Measurements from ENCODE around the gene ZBTB7B.

The ZBTB7B gene

DNA sequence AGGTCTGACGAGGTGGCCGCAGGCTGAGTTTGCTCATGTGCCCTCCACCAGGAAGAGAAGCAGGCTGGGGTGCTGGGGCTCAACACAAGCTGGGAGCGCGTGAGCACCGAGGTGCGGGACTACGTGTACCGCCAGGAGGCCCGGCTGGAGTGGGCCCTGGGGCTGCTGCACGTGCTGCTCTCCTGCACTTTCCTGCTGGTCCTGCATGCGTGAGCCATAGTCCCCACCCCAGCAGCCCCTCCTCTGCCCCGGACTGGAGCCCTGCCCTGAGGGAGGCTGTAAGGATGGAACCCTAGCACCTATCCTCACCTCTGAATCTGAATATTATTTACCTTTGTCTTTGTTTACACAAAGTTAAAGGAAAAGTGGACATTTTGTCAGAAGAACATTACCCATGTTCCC lies 40.7 kb downstream of the ZBTB7B start:
- TF ChIP-seq, protein P1, sequence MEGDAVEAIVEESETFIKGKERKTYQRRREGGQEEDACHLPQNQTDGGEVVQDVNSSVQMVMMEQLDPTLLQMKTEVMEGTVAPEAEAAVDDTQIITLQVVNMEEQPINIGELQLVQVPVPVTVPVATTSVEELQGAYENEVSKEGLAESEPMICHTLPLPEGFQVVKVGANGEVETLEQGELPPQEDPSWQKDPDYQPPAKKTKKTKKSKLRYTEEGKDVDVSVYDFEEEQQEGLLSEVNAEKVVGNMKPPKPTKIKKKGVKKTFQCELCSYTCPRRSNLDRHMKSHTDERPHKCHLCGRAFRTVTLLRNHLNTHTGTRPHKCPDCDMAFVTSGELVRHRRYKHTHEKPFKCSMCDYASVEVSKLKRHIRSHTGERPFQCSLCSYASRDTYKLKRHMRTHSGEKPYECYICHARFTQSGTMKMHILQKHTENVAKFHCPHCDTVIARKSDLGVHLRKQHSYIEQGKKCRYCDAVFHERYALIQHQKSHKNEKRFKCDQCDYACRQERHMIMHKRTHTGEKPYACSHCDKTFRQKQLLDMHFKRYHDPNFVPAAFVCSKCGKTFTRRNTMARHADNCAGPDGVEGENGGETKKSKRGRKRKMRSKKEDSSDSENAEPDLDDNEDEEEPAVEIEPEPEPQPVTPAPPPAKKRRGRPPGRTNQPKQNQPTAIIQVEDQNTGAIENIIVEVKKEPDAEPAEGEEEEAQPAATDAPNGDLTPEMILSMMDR (IDR thresholded peaks at IDR 0.05; ENCODE audit: low read depth, low read length): no peak
- in situ Hi-C loops (cut with HindIII; ENCODE audit: low sequenced_read_pairs): no loop called here
- no peak for DNase-seq (ENCODE audit: low read depth, low spot score)
- no peak overlapping the region for H3K4me3 ChIP-seq (ENCODE audit: low read depth, low read length)

DNA sequence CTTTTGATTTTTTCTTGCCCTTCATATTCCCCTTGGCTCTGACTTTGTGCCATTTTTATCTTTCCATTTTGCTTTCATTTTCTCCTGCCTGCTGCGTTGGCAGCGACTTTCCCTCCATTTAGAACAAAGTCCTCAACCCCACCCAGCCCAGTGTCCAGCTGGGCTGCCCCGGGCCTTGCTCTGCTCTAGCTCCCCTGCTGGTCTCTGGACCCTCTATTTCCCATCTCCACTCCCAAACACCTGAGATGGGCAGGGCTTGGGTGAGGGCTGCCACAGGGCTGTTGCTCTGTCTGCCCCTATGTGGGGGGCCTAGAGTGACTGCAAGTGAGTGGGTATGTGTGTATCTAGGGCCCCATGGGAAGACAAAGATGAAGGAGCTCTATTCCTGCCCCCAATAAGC lies 41.2 kb downstream of the ZBTB7B start:
- in situ Hi-C loops (cut with HindIII; ENCODE audit: low sequenced_read_pairs): no loop called here
- TF ChIP-seq, protein P1 (IDR thresholded peaks at IDR 0.05; ENCODE audit: low read depth, low read length): no peak
- no peak overlapping the region for H3K4me3 ChIP-seq (ENCODE audit: low read depth, low read length)
- DNase-seq (ENCODE audit: low read depth, low spot score): no peak

DNA sequence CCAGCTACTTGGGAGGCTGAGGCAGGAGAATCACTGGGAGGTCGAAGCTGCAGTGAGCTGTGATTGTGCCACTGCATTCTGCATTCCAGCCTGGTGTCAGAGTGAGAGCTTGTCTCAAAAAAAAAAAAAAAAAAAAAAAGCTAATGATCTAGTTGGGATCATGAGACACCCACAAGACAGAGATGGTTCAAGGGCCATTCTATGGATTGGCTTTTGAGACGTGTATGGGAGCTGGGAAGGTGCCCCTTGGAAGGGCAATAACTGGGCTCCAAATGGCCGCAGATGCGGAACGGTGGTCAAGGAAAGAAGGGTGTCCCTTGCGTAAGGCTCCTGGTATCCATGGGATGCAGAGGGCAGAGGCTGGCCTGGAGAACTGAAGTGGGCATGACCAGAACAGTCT lies 41.8 kb downstream of the ZBTB7B start:
- TF ChIP-seq, protein P1 (IDR thresholded peaks at IDR 0.05; ENCODE audit: low read depth, low read length): no peak
- H3K4me3 ChIP-seq (ENCODE audit: low read depth, low read length): no peak overlapping the region
- in situ Hi-C loops (cut with HindIII; ENCODE audit: low sequenced_read_pairs): no loop called here
- DNase-seq (ENCODE audit: low read depth, low spot score): no peak

DNA sequence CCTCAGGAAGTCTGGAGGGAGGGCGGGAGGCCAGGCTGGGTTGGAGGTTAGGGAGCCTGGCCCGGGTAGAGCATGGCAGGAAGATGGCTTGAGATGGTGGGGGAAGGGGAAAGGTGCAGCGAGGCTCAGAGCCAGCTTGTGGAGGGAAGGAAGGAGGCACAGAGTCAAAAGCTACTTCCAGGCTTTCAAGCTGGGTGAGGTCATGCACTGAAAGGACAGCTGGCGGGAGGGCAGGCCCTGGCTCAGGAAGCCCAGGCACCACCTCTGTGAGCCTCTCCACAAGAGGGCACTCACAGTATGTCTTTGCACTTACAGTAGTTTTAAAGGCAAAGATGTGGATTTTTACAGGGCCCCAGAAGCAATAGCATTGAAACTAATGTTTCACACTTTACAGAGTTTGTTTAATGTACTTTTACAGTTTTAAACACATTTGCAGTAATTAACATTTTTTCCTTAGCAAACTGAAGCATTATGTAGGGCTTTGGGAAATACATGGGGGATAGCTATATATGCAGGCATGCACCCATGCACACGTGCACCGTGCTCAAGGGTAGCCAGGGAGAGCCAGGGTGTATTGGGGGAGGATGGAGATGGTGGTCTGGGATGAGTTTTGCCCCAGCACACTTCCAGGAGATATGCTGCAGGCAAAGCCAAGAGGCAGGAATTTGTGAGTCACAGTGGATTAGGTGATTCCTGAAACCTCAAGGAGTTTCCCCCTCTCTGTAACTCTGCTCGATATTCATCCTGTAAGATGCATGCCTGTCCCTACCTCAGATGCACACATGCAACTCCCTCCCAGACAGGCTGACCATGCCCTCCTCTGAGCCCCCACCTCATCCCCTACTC lies 42.4 kb downstream of the ZBTB7B start:
- in situ Hi-C loops (cut with HindIII; ENCODE audit: low sequenced_read_pairs): no loop called here
- DNase-seq (ENCODE audit: low read depth, low spot score): peak; percentile 66
- H3K4me3 ChIP-seq (ENCODE audit: low read depth, low read length): no peak overlapping the region
- TF ChIP-seq, protein P1 (IDR thresholded peaks at IDR 0.05; ENCODE audit: low read depth, low read length): peak; percentile 81

DNA sequence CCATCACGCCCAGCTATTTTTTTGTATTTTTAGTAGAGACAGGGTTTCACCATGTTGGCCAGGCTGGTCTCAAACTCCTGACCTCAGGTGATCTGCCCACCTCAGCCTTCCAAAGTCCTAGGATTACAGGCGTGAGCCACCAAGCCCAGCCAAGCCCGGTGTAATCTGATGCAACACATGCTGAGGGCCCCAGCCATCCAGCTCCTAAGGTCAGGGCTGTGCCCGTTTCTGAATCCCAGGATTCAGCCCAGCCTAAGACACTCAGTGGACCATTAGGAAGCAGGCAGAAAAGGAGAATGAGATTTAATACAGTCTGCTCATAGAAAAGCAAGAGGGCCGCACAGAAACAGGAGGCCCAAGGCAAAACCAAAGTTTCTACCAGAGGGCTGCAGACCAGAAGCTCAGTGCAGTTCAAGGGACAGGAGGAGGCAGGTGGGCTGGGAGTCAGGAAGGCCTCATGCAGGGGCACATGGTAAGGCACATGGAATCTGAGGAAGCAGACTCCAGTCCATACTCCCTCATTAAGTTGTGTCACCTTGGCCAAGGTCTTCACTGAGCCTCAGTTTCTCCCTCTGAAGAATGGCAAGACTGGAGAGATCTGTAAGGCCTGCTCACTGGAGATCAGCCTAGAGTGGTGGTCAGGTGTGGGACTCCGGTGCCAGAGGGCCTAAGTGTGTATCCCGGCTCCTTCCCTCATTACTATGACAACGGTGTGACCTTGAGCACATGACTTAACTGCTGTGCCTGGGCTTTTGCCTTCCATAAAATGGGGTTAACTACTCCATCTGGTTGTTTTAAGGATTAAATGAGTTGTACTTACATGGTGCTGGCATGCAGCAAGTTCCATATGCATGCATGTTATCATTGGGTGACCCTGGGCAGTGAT lies 46.1 kb downstream of the ZBTB7B start:
- H3K4me3 ChIP-seq (ENCODE audit: low read depth, low read length): no peak overlapping the region
- TF ChIP-seq, protein P1 (IDR thresholded peaks at IDR 0.05; ENCODE audit: low read depth, low read length): no peak
- in situ Hi-C loops (cut with HindIII; ENCODE audit: low sequenced_read_pairs): no loop called here
- no peak for DNase-seq (ENCODE audit: low read depth, low spot score)

DNA sequence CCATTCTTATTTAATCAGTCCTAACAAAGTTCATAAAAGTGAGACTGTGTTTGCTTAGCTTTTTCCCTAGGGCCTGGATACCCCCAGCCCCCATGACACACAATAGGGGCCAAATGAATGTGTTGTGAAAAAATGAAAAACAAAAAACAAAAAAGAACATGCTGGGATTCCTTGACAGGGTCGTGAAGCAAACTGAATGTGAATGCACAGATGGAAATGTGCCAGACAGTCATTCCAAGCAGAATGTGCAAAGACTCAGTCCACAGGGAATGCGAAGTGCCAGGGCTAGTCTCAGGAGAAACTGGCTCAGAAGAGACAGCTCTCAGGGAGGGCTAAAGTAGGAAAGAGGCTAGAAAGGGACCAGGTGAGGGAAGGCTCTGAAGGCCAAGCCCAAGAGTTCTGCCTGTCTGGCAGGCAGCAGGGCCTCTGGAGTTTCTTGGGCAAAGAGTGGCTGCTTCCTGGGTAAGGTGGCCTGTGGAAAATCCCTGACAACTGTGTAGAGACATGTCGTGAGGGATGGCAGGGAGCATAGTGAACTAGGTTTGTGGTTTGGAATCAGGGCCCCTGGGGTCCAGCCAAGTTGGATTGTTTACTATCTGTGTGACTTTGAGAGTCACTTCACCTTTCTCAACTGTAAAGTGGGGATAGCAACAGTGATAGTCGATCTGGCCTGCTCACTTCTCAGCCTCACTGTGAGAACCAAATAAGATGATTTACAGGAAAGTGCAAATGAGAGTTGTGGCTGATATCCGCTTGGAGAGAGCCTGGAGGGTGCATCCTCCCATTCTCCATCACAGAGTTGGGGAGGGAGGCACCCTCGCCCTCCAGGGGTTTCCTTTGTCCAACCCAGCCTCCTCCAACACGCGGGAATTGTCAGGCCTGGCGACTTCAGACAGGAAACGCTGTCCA lies 47.3 kb downstream of the ZBTB7B start:
- DNase-seq (ENCODE audit: low read depth, low spot score): peak; percentile 27
- H3K4me3 ChIP-seq (ENCODE audit: low read depth, low read length): peak overlapping the region; percentile 67
- in situ Hi-C loops (cut with HindIII; ENCODE audit: low sequenced_read_pairs): no loop called here
- TF ChIP-seq, protein P1 (IDR thresholded peaks at IDR 0.05; ENCODE audit: low read depth, low read length): no peak
